Breast epithelium (tissue), 4 donors: ENCODE results near the gene CCDC86. TPM values are rescaled to one million over a fixed set of nuclear protein-coding genes. Genes with fewer than 3 reads are reported as not detected.

Source experiments
- DNase-seq, 2 donors: peaks; one replicate each; pipeline ENCODE4 v3.0.0-alpha.2; 2019; ENCODE audit warnings: low spot score in 2 of 2
- H3K27ac ChIP-seq, 2 donors: fragments of 200-600 bp; sonication (generic) in 1 of 2; one replicate each; pipeline ENCODE4 v1.5.1; 2016 to 2019; ENCODE audit warnings: mild to moderate bottlenecking in 1 of 2
- H3K27me3 ChIP-seq, 2 donors: fragments of 200-600 bp; sonication (generic) in 1 of 2; one replicate each; pipeline versions ENCODE4 v1.5.1 to v1.6.0; 2017 to 2019; ENCODE audit warnings: control low read depth in 1 of 2, mild to moderate bottlenecking in 1 of 2
- H3K36me3 ChIP-seq: fragments of 200-600 bp; one replicate; pipeline ENCODE4 v1.5.1; 2019
- H3K4me1 ChIP-seq, 2 donors: fragments of 200-600 bp; sonication (generic); one replicate each; pipeline ENCODE4 v1.5.1; 2016 to 2019; ENCODE audit warnings: control low read depth in 1 of 2
- H3K4me3 ChIP-seq, 3 donors: fragments of 200-600 bp; sonication (generic); 1 replicate in 2 of 3; 2 replicates in 1 of 3; pipeline ENCODE4 v1.5.1; 2016 to 2019; ENCODE audit warnings: mild to moderate bottlenecking in 3 of 3, moderate library complexity in 2 of 3
- H3K9me3 ChIP-seq, 2 donors: fragments of 200-600 bp; sonication (generic) in 1 of 2; one replicate each; pipeline ENCODE4 v1.5.1; 2016 to 2019; ENCODE audit warnings: control low read depth in 1 of 2
- CTCF ChIP-seq, 3 donors: fragments of 450-650 bp; IDR thresholded peaks; one replicate each; pipeline ENCODE4 v1.5.1; 2016 to 2017; ENCODE audit warnings: antibody characterized with exemption in 3 of 3, mild to moderate bottlenecking in 3 of 3, moderate library complexity in 3 of 3
- POLR2A ChIP-seq: fragments of 450-650 bp; IDR thresholded peaks from one replicate; pipeline ENCODE4 v1.6.1; 2016; ENCODE audit warnings: antibody characterized with exemption, mild to moderate bottlenecking, moderate library complexity
- POLR2AphosphoS5 ChIP-seq, 3 donors: sonication (generic); formaldehyde crosslinking; IDR thresholded peaks; one replicate each; pipeline ENCODE4 v1.6.1; 2017; ENCODE audit warnings: antibody characterized with exemption in 3 of 3
- intact Hi-C: fragments of 100-400 bp; cut with DNase I; formaldehyde crosslinking; loops from one replicate; pipeline ENCODE4 v1.15.1; 2023; ENCODE audit warnings: low total_unique reads
- total RNA-seq, 3 donors: library from RNA; depleted of rRNA; stranded (reverse); fragments of >200 nt; gene quantifications; one replicate each; pipeline ENCODE4 v1.1.0, GENCODE V29; 2016

CCDC86 gene
- total RNA-seq, 3 donors from 2014 or later, result 17.8 to 22.9 (median 19.5) TPM

DNA sequence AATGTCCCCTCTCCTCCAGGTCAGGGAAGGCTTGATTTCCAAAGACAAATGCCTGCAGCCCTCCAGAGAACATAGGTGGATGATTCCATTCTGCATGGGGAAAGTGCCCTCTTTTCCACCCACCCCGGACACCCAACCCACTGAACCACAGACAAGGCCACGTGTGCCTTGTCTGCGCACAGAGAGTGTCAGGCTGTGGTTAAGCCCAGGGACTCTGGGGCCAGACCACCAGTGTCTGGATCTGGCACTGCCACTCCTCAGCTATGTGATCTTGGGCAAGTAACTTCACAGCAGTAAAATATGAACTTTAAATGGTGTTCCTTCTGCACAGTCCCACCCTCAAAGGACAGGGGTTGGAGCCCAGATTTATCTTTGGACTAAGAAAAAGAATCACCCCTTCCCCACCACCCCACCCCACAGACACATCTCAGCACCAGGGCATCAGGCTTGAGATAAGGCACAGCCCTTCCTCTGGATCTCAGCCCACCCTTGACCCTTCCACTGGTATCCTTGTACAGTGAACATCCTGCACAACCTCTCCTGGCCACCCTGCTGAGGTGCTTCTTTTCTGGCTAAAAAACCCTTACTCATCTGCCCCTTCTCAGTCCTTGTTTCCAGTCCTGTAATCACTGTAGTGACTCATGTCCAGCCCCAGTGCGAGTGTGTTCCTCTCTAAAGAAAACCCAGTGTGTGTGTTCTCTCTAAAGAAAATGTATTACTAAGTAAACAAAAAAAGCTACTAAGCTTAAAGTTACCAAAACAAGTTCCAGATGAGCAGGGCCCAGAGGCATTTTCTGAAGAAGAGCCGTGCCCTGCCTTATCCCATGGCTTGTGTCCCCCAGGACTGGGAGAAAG is 15.7 kb downstream of the CCDC86 start:
- Histone ChIP-seq H3K27me3 (no peaks in the 10 kb centered on the region), H3K4me1 (no peaks in the 10 kb centered on the region), H3K9me3 (no peaks in the 10 kb centered on the region), H3K27ac (no peak overlapping the region), H3K36me3 (no peaks in the 10 kb centered on the region), H3K4me3 (no peak overlapping the region)
- intact Hi-C loops, result no loop called here
- TF ChIP-seq POLR2AphosphoS5 (IDR thresholded peaks at IDR 0.05) (no peak), POLR2A (no peak), CTCF (IDR thresholded peaks at IDR 0.05) (no peak)
- DNase-seq, result no peak

DNA sequence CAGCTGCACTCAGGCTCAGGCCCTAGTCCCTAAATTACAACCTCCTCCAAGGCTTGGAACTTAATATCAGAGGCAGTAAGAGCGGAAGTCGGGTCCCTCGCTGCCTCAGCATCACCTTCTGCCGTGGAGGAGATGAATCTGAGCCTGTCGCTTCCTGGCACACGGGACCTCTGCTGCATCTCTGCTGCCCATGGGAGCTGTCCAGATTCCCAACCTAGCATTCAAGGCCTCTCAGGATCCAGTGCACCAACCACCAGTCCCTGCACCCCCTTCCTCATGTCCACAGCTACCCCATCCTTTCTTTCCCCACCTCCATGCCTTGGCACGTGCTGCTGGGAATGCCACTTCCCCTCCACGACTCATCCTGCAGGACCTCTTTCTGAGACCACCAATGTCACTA is 16.3 kb downstream of the CCDC86 start:
- no peaks in the 10 kb centered on the region for H3K9me3 ChIP-seq
- no peak overlapping the region for H3K4me3 ChIP-seq
- DNase-seq, result no peak
- TF ChIP-seq POLR2AphosphoS5 (IDR thresholded peaks at IDR 0.05) (no peak), POLR2A (no peak), CTCF (IDR thresholded peaks at IDR 0.05) (no peak)
- H3K27ac ChIP-seq, result no peak overlapping the region
- no peaks in the 10 kb centered on the region for H3K4me1 ChIP-seq
- no peaks in the 10 kb centered on the region for H3K36me3 ChIP-seq
- intact Hi-C loops, result no loop called here
- H3K27me3 ChIP-seq, result no peaks in the 10 kb centered on the region

GRCh38 chr11:60858731-60859464 is 17.0 kb downstream of the CCDC86 start:
- H3K4me1 ChIP-seq, result no peaks in the 10 kb centered on the region
- no peak overlapping the region for H3K27ac ChIP-seq
- no peak for DNase-seq
- TF ChIP-seq CTCF (IDR thresholded peaks at IDR 0.05) (no peak), POLR2A (no peak), POLR2AphosphoS5 (IDR thresholded peaks at IDR 0.05) (no peak)
- intact Hi-C loops, result no loop called here
- no peaks in the 10 kb centered on the region for H3K9me3 ChIP-seq
- no peaks in the 10 kb centered on the region for H3K27me3 ChIP-seq
- no peak overlapping the region for H3K4me3 ChIP-seq
- H3K36me3 ChIP-seq, result no peaks in the 10 kb centered on the region

- Histone ChIP-seq H3K27ac (no peak overlapping the region), H3K9me3 (no peaks in the 10 kb centered on the region), H3K4me3 (no peak overlapping the region), H3K27me3 (no peaks in the 10 kb centered on the region), H3K4me1 (no peaks in the 10 kb centered on the region), H3K36me3 (no peaks in the 10 kb centered on the region)
- TF ChIP-seq POLR2A (no peak), CTCF (IDR thresholded peaks at IDR 0.05) (no peak), POLR2AphosphoS5 (IDR thresholded peaks at IDR 0.05) (no peak)
- intact Hi-C loops, result no loop called here
- DNase-seq, result peak in 1 of 2 donors; percentile 41
Measured at GRCh38 chr11:60859616-60860250, 17.8 kb downstream of the CCDC86 start.
